Nephron (organoid): ENCODE data around the gene SDF4.

ENCODE experiments used
- H3K27ac Mint-ChIP-seq, 3 experiments: 2 replicates each; pipeline ENCODE4 v1.8.0; 2020; ENCODE audit warnings: mixed read lengths in 3 of 3, mild to moderate bottlenecking in 2 of 3, moderate library complexity in 1 of 3
- H3K27me3 Mint-ChIP-seq: 2 replicates; pipeline ENCODE4 v1.8.0; 2021; ENCODE audit warnings: low read depth, mild to moderate bottlenecking, moderate library complexity, mixed read lengths
- H3K36me3 Mint-ChIP-seq: 2 replicates; pipeline ENCODE4 v1.8.0; 2020; ENCODE audit warnings: low read depth, mixed read lengths
- H3K4me1 Mint-ChIP-seq: 2 replicates; pipeline ENCODE4 v1.8.0; 2020; ENCODE audit warnings: mixed read lengths
- H3K4me3 Mint-ChIP-seq, 3 experiments: 2 replicates each; pipeline ENCODE4 v1.8.0; 2020; ENCODE audit warnings: mild to moderate bottlenecking in 3 of 3, mixed read lengths in 3 of 3, moderate library complexity in 2 of 3
- H3K9me3 Mint-ChIP-seq: 2 replicates; pipeline ENCODE4 v1.8.0; 2020; ENCODE audit warnings: mixed read lengths
- CTCF ChIP-seq, 3 experiments: fragments of 200-600 bp; sonication (generic); IDR thresholded peaks; one replicate each; pipeline ENCODE4 v1.5.0; 2021; ENCODE audit warnings: antibody characterized with exemption in 3 of 3; ENCODE audit not compliant: unreplicated experiment in 3 of 3

The SDF4 gene

GRCh38 chr1:1270813-1271212 is 39.0 kb upstream of the SDF4 start:
- peak overlapping the region; percentile 52 to 94 (median 77) for H3K27ac Mint-ChIP-seq
- H3K4me3 Mint-ChIP-seq: peak overlapping the region; percentile 86 to 92 (median 87)
- no peak for TF ChIP-seq CTCF (IDR thresholded peaks at IDR 0.05; ENCODE audit: unreplicated experiment in 3 of 3)
- peaks cover 32% of the 10 kb centered on the region for H3K4me1 Mint-ChIP-seq
- H3K27me3 Mint-ChIP-seq: no peaks in the 10 kb centered on the region
- no peaks in the 10 kb centered on the region for H3K9me3 Mint-ChIP-seq
- H3K36me3 Mint-ChIP-seq: peaks cover 17% of the 10 kb centered on the region

GRCh38 chr1:1268284-1268682 is 36.5 kb upstream of the SDF4 start:
- H3K36me3 Mint-ChIP-seq: peaks cover 27% of the 10 kb centered on the region
- TF ChIP-seq CTCF (IDR thresholded peaks at IDR 0.05; ENCODE audit: unreplicated experiment in 3 of 3): no peak
- H3K27me3 Mint-ChIP-seq: no peaks in the 10 kb centered on the region
- H3K9me3 Mint-ChIP-seq: no peaks in the 10 kb centered on the region
- H3K27ac Mint-ChIP-seq: no peak overlapping the region
- no peak overlapping the region for H3K4me3 Mint-ChIP-seq
- peaks cover 37% of the 10 kb centered on the region for H3K4me1 Mint-ChIP-seq

- peaks cover 30% of the 10 kb centered on the region for H3K36me3 Mint-ChIP-seq
- no peaks in the 10 kb centered on the region for H3K9me3 Mint-ChIP-seq
- H3K4me3 Mint-ChIP-seq: no peak overlapping the region
- no peak overlapping the region for H3K27ac Mint-ChIP-seq
- H3K4me1 Mint-ChIP-seq: peaks cover 34% of the 10 kb centered on the region
- no peaks in the 10 kb centered on the region for H3K27me3 Mint-ChIP-seq
- TF ChIP-seq CTCF (IDR thresholded peaks at IDR 0.05; ENCODE audit: unreplicated experiment in 3 of 3): no peak
Observed at GRCh38 chr1:1267488-1268283, 35.9 kb upstream of the SDF4 start.

- Mint-ChIP-seq H3K4me3 (no peak overlapping the region), H3K27me3 (no peaks in the 10 kb centered on the region), H3K9me3 (no peaks in the 10 kb centered on the region), H3K27ac (no peak overlapping the region), H3K4me1 (peaks cover 7% of the 10 kb centered on the region), H3K36me3 (peaks cover 43% of the 10 kb centered on the region)
- TF ChIP-seq CTCF (IDR thresholded peaks at IDR 0.05; ENCODE audit: unreplicated experiment in 3 of 3): no peak
Observed at GRCh38 chr1:1264868-1265272, 33.1 kb upstream of the SDF4 start.

GRCh38 chr1:1264026-1264425 is 32.2 kb upstream of the SDF4 start:
- no peak for TF ChIP-seq CTCF (IDR thresholded peaks at IDR 0.05; ENCODE audit: unreplicated experiment in 3 of 3)
- no peaks in the 10 kb centered on the region for H3K27me3 Mint-ChIP-seq
- H3K36me3 Mint-ChIP-seq: peaks cover 47% of the 10 kb centered on the region
- H3K9me3 Mint-ChIP-seq: no peaks in the 10 kb centered on the region
- no peak overlapping the region for H3K27ac Mint-ChIP-seq
- H3K4me1 Mint-ChIP-seq: peaks cover 5% of the 10 kb centered on the region
- no peak overlapping the region for H3K4me3 Mint-ChIP-seq

GRCh38 chr1:1262758-1263157 is 31.0 kb upstream of the SDF4 start:
- TF ChIP-seq CTCF (IDR thresholded peaks at IDR 0.05; ENCODE audit: unreplicated experiment in 3 of 3): no peak
- Mint-ChIP-seq H3K9me3 (no peaks in the 10 kb centered on the region), H3K27ac (no peak overlapping the region), H3K36me3 (peaks cover 54% of the 10 kb centered on the region), H3K4me3 (no peak overlapping the region), H3K4me1 (peaks cover 5% of the 10 kb centered on the region), H3K27me3 (no peaks in the 10 kb centered on the region)
